ENCODE data around the gene NHS.

Gene NHS

GRCh38 chrX:17637235-17637634 is 262.2 kb downstream of the NHS start:
- H3F3A ChIP-seq (ENCODE audit: control insufficient read depth, insufficient read depth): no peaks in the 10 kb centered on the region
- H3K4me3 ChIP-seq (ENCODE audit: low read length): no peak overlapping the region
- TF ChIP-seq EZH2phosphoT487 (IDR thresholded peaks at IDR 0.05; ENCODE audit: borderline replicate concordance, low read length) (no peak), CTCF (IDR thresholded peaks at IDR 0.05; ENCODE audit: low read depth, low read length, poor library complexity, severe bottlenecking) (no peak)
- H3K9me2 ChIP-seq (replicated peaks; ENCODE audit: control insufficient read depth, low read length): no peaks in the 10 kb centered on the region
- H3K36me3 ChIP-seq (ENCODE audit: control insufficient read depth, low read length): no peaks in the 10 kb centered on the region
- H3K27ac ChIP-seq (ENCODE audit: low read depth, low read length): no peak overlapping the region
- no peak overlapping the region for H3K4me2 ChIP-seq (ENCODE audit: low read length)
- H3K27me3 ChIP-seq (ENCODE audit: control insufficient read depth, low read length): no peaks in the 10 kb centered on the region
- no peaks in the 10 kb centered on the region for H3K4me1 ChIP-seq (ENCODE audit: control insufficient read depth, low read length)
- H3K79me2 ChIP-seq (ENCODE audit: control insufficient read depth, low read length): no peaks in the 10 kb centered on the region
- no peaks in the 10 kb centered on the region for H3K9me3 ChIP-seq (ENCODE audit: control insufficient read depth, insufficient read depth, low read length)
- H4K20me1 ChIP-seq (ENCODE audit: control insufficient read depth, insufficient read depth, low read depth, low read length): no peaks in the 10 kb centered on the region

GRCh38 chrX:17638731-17639130 is 263.7 kb downstream of the NHS start:
- no peak overlapping the region for H3K4me3 ChIP-seq (ENCODE audit: low read length)
- H3K27ac ChIP-seq (ENCODE audit: low read depth, low read length): no peak overlapping the region
- H3K36me3 ChIP-seq (ENCODE audit: control insufficient read depth, low read length): no peaks in the 10 kb centered on the region
- H3K9me2 ChIP-seq (replicated peaks; ENCODE audit: control insufficient read depth, low read length): no peaks in the 10 kb centered on the region
- H3F3A ChIP-seq (ENCODE audit: control insufficient read depth, insufficient read depth): no peaks in the 10 kb centered on the region
- TF ChIP-seq EZH2phosphoT487 (IDR thresholded peaks at IDR 0.05; ENCODE audit: borderline replicate concordance, low read length) (no peak), CTCF (IDR thresholded peaks at IDR 0.05; ENCODE audit: low read depth, low read length, poor library complexity, severe bottlenecking) (no peak)
- H3K9me3 ChIP-seq (ENCODE audit: control insufficient read depth, insufficient read depth, low read length): no peaks in the 10 kb centered on the region
- no peaks in the 10 kb centered on the region for H3K4me1 ChIP-seq (ENCODE audit: control insufficient read depth, low read length)
- H3K79me2 ChIP-seq (ENCODE audit: control insufficient read depth, low read length): no peaks in the 10 kb centered on the region
- H4K20me1 ChIP-seq (ENCODE audit: control insufficient read depth, insufficient read depth, low read depth, low read length): no peaks in the 10 kb centered on the region
- no peaks in the 10 kb centered on the region for H3K27me3 ChIP-seq (ENCODE audit: control insufficient read depth, low read length)
- no peak overlapping the region for H3K4me2 ChIP-seq (ENCODE audit: low read length)

- H3K79me2 ChIP-seq (ENCODE audit: control insufficient read depth, low read length): no peaks in the 10 kb centered on the region
- no peak for TF ChIP-seq CTCF (IDR thresholded peaks at IDR 0.05; ENCODE audit: low read depth, low read length, poor library complexity, severe bottlenecking)
- TF ChIP-seq EZH2phosphoT487 (IDR thresholded peaks at IDR 0.05; ENCODE audit: borderline replicate concordance, low read length): no peak
- H3K36me3 ChIP-seq (ENCODE audit: control insufficient read depth, low read length): no peaks in the 10 kb centered on the region
- H3K27me3 ChIP-seq (ENCODE audit: control insufficient read depth, low read length): no peaks in the 10 kb centered on the region
- H3K9me3 ChIP-seq (ENCODE audit: control insufficient read depth, insufficient read depth, low read length): no peaks in the 10 kb centered on the region
- no peak overlapping the region for H3K4me2 ChIP-seq (ENCODE audit: low read length)
- no peak overlapping the region for H3K27ac ChIP-seq (ENCODE audit: low read depth, low read length)
- H3F3A ChIP-seq (ENCODE audit: control insufficient read depth, insufficient read depth): no peaks in the 10 kb centered on the region
- H4K20me1 ChIP-seq (ENCODE audit: control insufficient read depth, insufficient read depth, low read depth, low read length): no peaks in the 10 kb centered on the region
- H3K4me3 ChIP-seq (ENCODE audit: low read length): no peak overlapping the region
- no peaks in the 10 kb centered on the region for H3K4me1 ChIP-seq (ENCODE audit: control insufficient read depth, low read length)
- no peaks in the 10 kb centered on the region for H3K9me2 ChIP-seq (replicated peaks; ENCODE audit: control insufficient read depth, low read length)
These were observed 267.9 kb downstream of the NHS start for GRCh38 chrX:17642891-17643290.

GRCh38 chrX:17643528-17643927 is 268.5 kb downstream of the NHS start:
- Histone ChIP-seq H3K4me3 (ENCODE audit: low read length) (no peak overlapping the region), H3F3A (ENCODE audit: control insufficient read depth, insufficient read depth) (no peaks in the 10 kb centered on the region), H3K27me3 (ENCODE audit: control insufficient read depth, low read length) (no peaks in the 10 kb centered on the region), H3K4me1 (ENCODE audit: control insufficient read depth, low read length) (no peaks in the 10 kb centered on the region), H4K20me1 (ENCODE audit: control insufficient read depth, insufficient read depth, low read depth, low read length) (no peaks in the 10 kb centered on the region), H3K79me2 (ENCODE audit: control insufficient read depth, low read length) (no peaks in the 10 kb centered on the region), H3K4me2 (ENCODE audit: low read length) (no peak overlapping the region), H3K36me3 (ENCODE audit: control insufficient read depth, low read length) (no peaks in the 10 kb centered on the region), H3K9me3 (ENCODE audit: control insufficient read depth, insufficient read depth, low read length) (no peaks in the 10 kb centered on the region), H3K27ac (ENCODE audit: low read depth, low read length) (no peak overlapping the region), H3K9me2 (replicated peaks; ENCODE audit: control insufficient read depth, low read length) (no peaks in the 10 kb centered on the region)
- TF ChIP-seq CTCF (IDR thresholded peaks at IDR 0.05; ENCODE audit: low read depth, low read length, poor library complexity, severe bottlenecking) (no peak), EZH2phosphoT487 (IDR thresholded peaks at IDR 0.05; ENCODE audit: borderline replicate concordance, low read length) (no peak)

Data from DOHH2 (cell line).